ENCODE measurements around the gene HCFC1.
A peak's percentile ranks its signal among the peaks of the same experiment; 100 is the strongest.

Gene HCFC1

GRCh38 chrX:153934148-153934761 lies 37.4 kb downstream of the HCFC1 start:
- Histone ChIP-seq H3K14ac (ENCODE audit: low read length in 2 of 2) (peak overlapping the region in 1 of 2 experiments; percentile 81), H2BK5ac (ENCODE audit: low read depth, low read length, poor library complexity, severe bottlenecking) (no peak overlapping the region), H2BK15ac (ENCODE audit: low read depth, poor library complexity, severe bottlenecking) (no peak overlapping the region), H3K18ac (ENCODE audit: low read depth in 1 of 2, low read length in 2 of 2) (peak overlapping the region; percentile 62 to 75), H3K9me3 (ENCODE audit: control insufficient read depth, low read length) (no peaks in the 10 kb centered on the region), H2AK5ac (ENCODE audit: low read length, severe bottlenecking) (no peak overlapping the region), H3K4me1 (ENCODE audit: control insufficient read depth, insufficient read depth, low read depth, low read length) (peaks cover 10% of the 10 kb centered on the region), H3K36me3 (ENCODE audit: control insufficient read depth in 1 of 2, insufficient read depth in 2 of 2, low read depth in 1 of 2, low read length in 2 of 2) (peaks cover 31 to 36% of the 10 kb centered on the region in 2 experiments), H3K9ac (ENCODE audit: low read length) (peak overlapping the region; percentile 82), H2BK120ac (ENCODE audit: low read depth, low read length) (no peak overlapping the region), H3K4me2 (ENCODE audit: low read length, poor library complexity, severe bottlenecking) (peak overlapping the region; percentile 75), H3K79me1 (replicated peaks; ENCODE audit: low read length, poor library complexity, severe bottlenecking) (peaks cover 5% of the 10 kb centered on the region), H2BK12ac (ENCODE audit: low read length in 2 of 2) (no peak overlapping the region), H3K4ac (ENCODE audit: low read depth in 1 of 2, low read length in 2 of 2) (peak overlapping the region in 1 of 2 experiments; percentile 58), H3K23ac (ENCODE audit: low read length in 2 of 2) (peak overlapping the region in 1 of 2 experiments; percentile 89), H4K8ac (ENCODE audit: low read length) (no peak overlapping the region), H3K27me3 (ENCODE audit: control insufficient read depth in 1 of 2, insufficient read depth in 1 of 2, low read length in 2 of 2) (no peaks in the 10 kb centered on the region), H3K27ac (ENCODE audit: low read length, poor library complexity, severe bottlenecking) (peak overlapping the region; percentile 16), H2AFZ (ENCODE audit: low read depth, low read length) (no peak overlapping the region), H4K91ac (ENCODE audit: low read length) (no peak overlapping the region), H3K4me3 (ENCODE audit: insufficient read depth in 1 of 2, low read depth in 1 of 2, low read length in 2 of 2) (peak overlapping the region; percentile 80 to 89)
- no peak for DNase-seq
- WGBS, result 6% methylated on average over 26 of the region's 33 CpGs

- Histone ChIP-seq H2BK12ac (ENCODE audit: low read length in 2 of 2) (no peak overlapping the region), H3K4me2 (ENCODE audit: low read length, poor library complexity, severe bottlenecking) (peak overlapping the region; percentile 75), H2AFZ (ENCODE audit: low read depth, low read length) (no peak overlapping the region), H3K27ac (ENCODE audit: low read length, poor library complexity, severe bottlenecking) (peak overlapping the region; percentile 16), H3K9ac (ENCODE audit: low read length) (peak overlapping the region; percentile 82), H4K8ac (ENCODE audit: low read length) (no peak overlapping the region), H2AK5ac (ENCODE audit: low read length, severe bottlenecking) (no peak overlapping the region), H3K18ac (ENCODE audit: low read depth in 1 of 2, low read length in 2 of 2) (peak overlapping the region in 1 of 2 experiments; percentile 8), H3K27me3 (ENCODE audit: control insufficient read depth in 1 of 2, insufficient read depth in 1 of 2, low read length in 2 of 2) (no peaks in the 10 kb centered on the region), H3K23ac (ENCODE audit: low read length in 2 of 2) (no peak overlapping the region), H3K79me1 (replicated peaks; ENCODE audit: low read length, poor library complexity, severe bottlenecking) (peaks cover 5% of the 10 kb centered on the region), H3K4me1 (ENCODE audit: control insufficient read depth, insufficient read depth, low read depth, low read length) (peaks cover 11% of the 10 kb centered on the region), H3K9me3 (ENCODE audit: control insufficient read depth, low read length) (no peaks in the 10 kb centered on the region), H2BK5ac (ENCODE audit: low read depth, low read length, poor library complexity, severe bottlenecking) (no peak overlapping the region), H2BK120ac (ENCODE audit: low read depth, low read length) (no peak overlapping the region), H3K4ac (ENCODE audit: low read depth in 1 of 2, low read length in 2 of 2) (peak overlapping the region in 1 of 2 experiments; percentile 8), H3K14ac (ENCODE audit: low read length in 2 of 2) (peak overlapping the region in 1 of 2 experiments; percentile 60), H4K91ac (ENCODE audit: low read length) (no peak overlapping the region), H2BK15ac (ENCODE audit: low read depth, poor library complexity, severe bottlenecking) (no peak overlapping the region), H3K4me3 (ENCODE audit: insufficient read depth in 1 of 2, low read depth in 1 of 2, low read length in 2 of 2) (peak overlapping the region; percentile 80 to 89), H3K36me3 (ENCODE audit: control insufficient read depth in 1 of 2, insufficient read depth in 2 of 2, low read depth in 1 of 2, low read length in 2 of 2) (peaks cover 34 to 37% of the 10 kb centered on the region in 2 experiments)
- 29% methylated on average over 5 of the region's 7 CpGs for WGBS
- peak; percentile 51 for DNase-seq
These were observed 37.9 kb downstream of the HCFC1 start for GRCh38 chrX:153933748-153934147.

- H2AK5ac ChIP-seq (ENCODE audit: low read length, severe bottlenecking), result no peak overlapping the region
- H3K9me3 ChIP-seq (ENCODE audit: control insufficient read depth, low read length), result no peaks in the 10 kb centered on the region
- peaks cover 34 to 37% of the 10 kb centered on the region in 2 experiments for H3K36me3 ChIP-seq (ENCODE audit: control insufficient read depth in 1 of 2, insufficient read depth in 2 of 2, low read depth in 1 of 2, low read length in 2 of 2)
- H4K8ac ChIP-seq (ENCODE audit: low read length), result no peak overlapping the region
- no peak overlapping the region for H2BK5ac ChIP-seq (ENCODE audit: low read depth, low read length, poor library complexity, severe bottlenecking)
- H3K9ac ChIP-seq (ENCODE audit: low read length), result peak overlapping the region; percentile 11
- H3K4me2 ChIP-seq (ENCODE audit: low read length, poor library complexity, severe bottlenecking), result no peak overlapping the region
- no peak overlapping the region for H3K18ac ChIP-seq (ENCODE audit: low read depth in 1 of 2, low read length in 2 of 2)
- no peaks in the 10 kb centered on the region for H3K27me3 ChIP-seq (ENCODE audit: control insufficient read depth in 1 of 2, insufficient read depth in 1 of 2, low read length in 2 of 2)
- peaks cover 12% of the 10 kb centered on the region for H3K4me1 ChIP-seq (ENCODE audit: control insufficient read depth, insufficient read depth, low read depth, low read length)
- no peak overlapping the region for H4K91ac ChIP-seq (ENCODE audit: low read length)
- no peak overlapping the region for H2BK120ac ChIP-seq (ENCODE audit: low read depth, low read length)
- whole genome bisulfite sequencing, result 100% methylated on average over 2 of the region's 13 CpGs
- no peak overlapping the region for H3K4me3 ChIP-seq (ENCODE audit: insufficient read depth in 1 of 2, low read depth in 1 of 2, low read length in 2 of 2)
- no peak overlapping the region for H2AFZ ChIP-seq (ENCODE audit: low read depth, low read length)
- no peak for DNase-seq
- H3K4ac ChIP-seq (ENCODE audit: low read depth in 1 of 2, low read length in 2 of 2), result no peak overlapping the region
- no peak overlapping the region for H2BK15ac ChIP-seq (ENCODE audit: low read depth, poor library complexity, severe bottlenecking)
- H3K79me1 ChIP-seq (replicated peaks; ENCODE audit: low read length, poor library complexity, severe bottlenecking), result peaks cover 5% of the 10 kb centered on the region
- H3K14ac ChIP-seq (ENCODE audit: low read length in 2 of 2), result no peak overlapping the region
- H2BK12ac ChIP-seq (ENCODE audit: low read length in 2 of 2), result no peak overlapping the region
- no peak overlapping the region for H3K27ac ChIP-seq (ENCODE audit: low read length, poor library complexity, severe bottlenecking)
- no peak overlapping the region for H3K23ac ChIP-seq (ENCODE audit: low read length in 2 of 2)
These were observed 39.2 kb downstream of the HCFC1 start for GRCh38 chrX:153932220-153932915.

GRCh38 chrX:153931748-153932147 lies 39.9 kb downstream of the HCFC1 start:
- Histone ChIP-seq H2BK5ac (ENCODE audit: low read depth, low read length, poor library complexity, severe bottlenecking) (no peak overlapping the region), H3K9me3 (ENCODE audit: control insufficient read depth, low read length) (no peaks in the 10 kb centered on the region), H3K4me2 (ENCODE audit: low read length, poor library complexity, severe bottlenecking) (no peak overlapping the region), H3K14ac (ENCODE audit: low read length in 2 of 2) (no peak overlapping the region), H3K9ac (ENCODE audit: low read length) (no peak overlapping the region), H3K36me3 (ENCODE audit: control insufficient read depth in 1 of 2, insufficient read depth in 2 of 2, low read depth in 1 of 2, low read length in 2 of 2) (peaks cover 34 to 37% of the 10 kb centered on the region in 2 experiments), H4K8ac (ENCODE audit: low read length) (no peak overlapping the region), H3K27me3 (ENCODE audit: control insufficient read depth in 1 of 2, insufficient read depth in 1 of 2, low read length in 2 of 2) (no peaks in the 10 kb centered on the region), H3K27ac (ENCODE audit: low read length, poor library complexity, severe bottlenecking) (no peak overlapping the region), H3K23ac (ENCODE audit: low read length in 2 of 2) (no peak overlapping the region), H2AK5ac (ENCODE audit: low read length, severe bottlenecking) (no peak overlapping the region), H3K4me3 (ENCODE audit: insufficient read depth in 1 of 2, low read depth in 1 of 2, low read length in 2 of 2) (no peak overlapping the region), H3K4ac (ENCODE audit: low read depth in 1 of 2, low read length in 2 of 2) (no peak overlapping the region), H3K18ac (ENCODE audit: low read depth in 1 of 2, low read length in 2 of 2) (no peak overlapping the region), H3K79me1 (replicated peaks; ENCODE audit: low read length, poor library complexity, severe bottlenecking) (peaks cover 5% of the 10 kb centered on the region), H2AFZ (ENCODE audit: low read depth, low read length) (no peak overlapping the region), H2BK15ac (ENCODE audit: low read depth, poor library complexity, severe bottlenecking) (no peak overlapping the region), H2BK120ac (ENCODE audit: low read depth, low read length) (no peak overlapping the region), H4K91ac (ENCODE audit: low read length) (no peak overlapping the region), H2BK12ac (ENCODE audit: low read length in 2 of 2) (no peak overlapping the region), H3K4me1 (ENCODE audit: control insufficient read depth, insufficient read depth, low read depth, low read length) (peaks cover 16% of the 10 kb centered on the region)
- 97% methylated on average over 13 of the region's 13 CpGs for WGBS
- DNase-seq, result no peak

Data from mesenchymal stem cell (in vitro differentiated cells and primary cell).